H1 (cell line): Measurements from ENCODE around the gene MAP4K4. TPM values are rescaled to one million over a fixed set of nuclear protein-coding genes. Genes with fewer than 3 reads are reported as not detected.

ENCODE experiments used
- CTCF ChIA-PET: fragments of 300-600 bp; sonication (Branson Sonifier 250); formaldehyde crosslinking; loops from one replicate; lab custom pipeline; 2021; ENCODE audit not compliant: partially characterized antibody; lab: Charles Lee
- POLR2A ChIA-PET: fragments of 300-600 bp; sonication (Branson Sonifier 250); formaldehyde crosslinking; loops from one replicate; lab custom pipeline; 2021; ENCODE audit warnings: inconsistent platforms; ENCODE audit not compliant: partially characterized antibody; lab: Charles Lee
- DNase-seq, 2 experiments: peaks; one replicate each; pipeline versions ENCODE4 v3.0.0 to v3.0.0-alpha.2; 2010 to 2022; ENCODE audit warnings: low spot score in 2 of 2, low read depth in 1 of 2, mixed read lengths in 1 of 2
- FAIRE-seq: peaks from 2 replicates; lab custom pipeline; 2011; peaks lifted over from hg19 to GRCh38; lab: Jason Lieb, UNC
- H2AFZ ChIP-seq: 2 replicates; pipeline ENCODE4 v1.8.1; 2012; ENCODE audit warnings: low read length, inconsistent platforms
- H2AK5ac ChIP-seq: 2 replicates; pipeline ENCODE4 v1.6.1; 2013; ENCODE audit warnings: low read depth, low read length
- H2BK120ac ChIP-seq: replicated peaks from 2 replicates; pipeline ENCODE3; 2013; ENCODE audit warnings: low read depth, low read length, inconsistent platforms
- H2BK12ac ChIP-seq: 2 replicates; pipeline ENCODE4 v1.6.1; 2013; ENCODE audit warnings: low read depth, low read length
- H2BK15ac ChIP-seq: 2 replicates; pipeline ENCODE4 v1.6.1; 2013; ENCODE audit warnings: low read length
- H2BK20ac ChIP-seq: 2 replicates; pipeline ENCODE4 v1.6.1; 2013; ENCODE audit warnings: low read length
- H2BK5ac ChIP-seq: 2 replicates; pipeline ENCODE4 v1.6.1; 2013; ENCODE audit warnings: low read depth, low read length
- H3K14ac ChIP-seq: 2 replicates; pipeline ENCODE4 v1.6.1; 2013; ENCODE audit warnings: inconsistent platforms; ENCODE audit not compliant: insufficient read length
- H3K18ac ChIP-seq: 2 replicates; pipeline ENCODE4 v1.6.1; 2013; ENCODE audit warnings: low read length; ENCODE audit errors: extremely low read depth
- H3K23ac ChIP-seq: 2 replicates; pipeline ENCODE4 v1.6.1; 2013; ENCODE audit warnings: inconsistent platforms; ENCODE audit not compliant: insufficient read length
- H3K23me2 ChIP-seq: 2 replicates; pipeline ENCODE4 v1.6.1; 2013; ENCODE audit warnings: low read depth, low read length
- H3K27ac ChIP-seq: 2 replicates; pipeline ENCODE4 v1.6.1; 2011; ENCODE audit warnings: low read depth, low read length, inconsistent platforms
- H3K27me3 ChIP-seq, 4 experiments: replicated peaks in 1 of 4; 1 replicate in 1 of 4; 2 replicates in 3 of 4; pipeline versions ENCODE4 v1.6.1 to v1.8.1; 2011 to 2013; ENCODE audit warnings: low read length in 3 of 4, mild to moderate bottlenecking in 3 of 4, inconsistent platforms in 2 of 4, mixed read lengths in 2 of 4, moderate library complexity in 1 of 4; ENCODE audit not compliant: control insufficient read depth in 3 of 4, insufficient read depth in 3 of 4; ENCODE audit errors: extremely low read depth in 1 of 4
- H3K36me3 ChIP-seq, 4 experiments: 2 replicates each; pipeline versions ENCODE4 v1.6.1 to v1.8.1; 2011 to 2013; ENCODE audit warnings: mild to moderate bottlenecking in 4 of 4, low read length in 3 of 4, moderate library complexity in 2 of 4, control low read depth in 1 of 4, inconsistent platforms in 1 of 4; ENCODE audit not compliant: insufficient read depth in 4 of 4, control insufficient read depth in 2 of 4
- H3K4ac ChIP-seq: replicated peaks from 2 replicates; pipeline ENCODE3; 2013; ENCODE audit warnings: low read length, low read depth, mixed read lengths, inconsistent platforms; ENCODE audit not compliant: insufficient read length
- H3K4me1 ChIP-seq, 4 experiments: replicated peaks in 1 of 4; 1 replicate in 1 of 4; 2 replicates in 3 of 4; pipeline versions ENCODE4 v1.6.1 to v1.8.1; 2011 to 2013; ENCODE audit warnings: low read length in 3 of 4, inconsistent platforms in 2 of 4, mixed read lengths in 1 of 4; ENCODE audit not compliant: insufficient read depth in 4 of 4, control insufficient read depth in 3 of 4
- H3K4me2 ChIP-seq, 2 experiments: 2 replicates each; pipeline versions ENCODE4 v1.6.1 to v1.8.1; 2011 to 2013; ENCODE audit warnings: low read depth in 2 of 2, low read length in 2 of 2, control low read depth in 1 of 2, inconsistent platforms in 1 of 2, mild to moderate bottlenecking in 1 of 2; ENCODE audit not compliant: insufficient read depth in 1 of 2
- H3K4me3 ChIP-seq, 4 experiments: fragments of 200-600, 300-600 bp in 1 of 4; sonication (generic), shearing (Covaris generic), sonication (Bioruptor Twin) in 1 of 4; 2 replicates each; pipeline versions ENCODE4 v1.5.1 to v1.8.1; 2011 to 2016; ENCODE audit warnings: low read length in 4 of 4, low read depth in 3 of 4, control low read depth in 2 of 4, inconsistent platforms in 2 of 4, mild to moderate bottlenecking in 2 of 4, mixed read lengths in 1 of 4, moderate library complexity in 1 of 4; ENCODE audit not compliant: insufficient read depth in 2 of 4; ENCODE audit errors: extremely low read depth in 1 of 4
- H3K56ac ChIP-seq: replicated peaks from 2 replicates; pipeline ENCODE3; 2013; ENCODE audit warnings: low read depth, mild to moderate bottlenecking, mixed read lengths, low read length, inconsistent platforms; ENCODE audit not compliant: insufficient read length
- H3K79me1 ChIP-seq: 2 replicates; pipeline ENCODE4 v1.6.1; 2013; ENCODE audit warnings: low read depth, low read length, control low read depth
- H3K79me2 ChIP-seq, 2 experiments: 2 replicates each; pipeline versions ENCODE4 v1.6.1 to v1.8.1; 2012 to 2013; ENCODE audit warnings: low read length in 2 of 2, mild to moderate bottlenecking in 2 of 2, inconsistent platforms in 1 of 2; ENCODE audit not compliant: insufficient read depth in 2 of 2, control insufficient read depth in 1 of 2
- H3K9ac ChIP-seq, 4 experiments: replicated peaks in 1 of 4; 1 replicate in 1 of 4; 2 replicates in 3 of 4; pipeline versions ENCODE4 v1.6.1 to v1.8.1; 2011 to 2013; ENCODE audit warnings: low read depth in 3 of 4, low read length in 3 of 4, control low read depth in 2 of 4, mild to moderate bottlenecking in 2 of 4, moderate library complexity in 2 of 4, inconsistent platforms in 1 of 4; ENCODE audit errors: extremely low read depth in 1 of 4
- H3K9me3 ChIP-seq, 2 experiments: 2 replicates each; pipeline versions ENCODE4 v1.6.1 to v1.8.1; 2012 to 2013; ENCODE audit warnings: mild to moderate bottlenecking in 2 of 2, moderate library complexity in 2 of 2, control low read depth in 1 of 2, inconsistent platforms in 1 of 2, low read depth in 1 of 2, low read length in 1 of 2, mixed read lengths in 1 of 2; ENCODE audit not compliant: insufficient read depth in 2 of 2
- H4K20me1 ChIP-seq, 2 experiments: replicated peaks in 1 of 2; 2 replicates each; pipeline versions ENCODE3 to v1.8.1; 2011 to 2013; ENCODE audit warnings: inconsistent platforms in 2 of 2, low read length in 2 of 2, mild to moderate bottlenecking in 1 of 2; ENCODE audit not compliant: insufficient read depth in 2 of 2, control insufficient read depth in 1 of 2
- H4K5ac ChIP-seq: 2 replicates; pipeline ENCODE4 v1.6.1; 2013; ENCODE audit warnings: low read length, low read depth, mixed read lengths, inconsistent platforms; ENCODE audit not compliant: insufficient read length
- H4K8ac ChIP-seq: 2 replicates; pipeline ENCODE4 v1.8.0; 2013; ENCODE audit warnings: mild to moderate bottlenecking, moderate library complexity, low read length, inconsistent platforms; ENCODE audit not compliant: insufficient read depth; ENCODE audit errors: extremely low read depth
- H4K91ac ChIP-seq: replicated peaks from 2 replicates; pipeline ENCODE3; 2013; ENCODE audit warnings: low read length, mixed read lengths, inconsistent platforms; ENCODE audit not compliant: insufficient read length
- ASH2L ChIP-seq: fragments of 200-600, 300-600 bp; sonication (generic); IDR thresholded peaks from one replicate; pipeline ENCODE4 v1.7.1; 2017; ENCODE audit warnings: low read length
- CEBPB ChIP-seq: IDR thresholded peaks from 2 replicates; pipeline ENCODE4 v1.6.1; 2012; ENCODE audit warnings: low read depth, low read length
- EZH2 ChIP-seq: fragments of 200-600 bp; sonication (generic); IDR thresholded peaks from 2 replicates; pipeline ENCODE4 v1.7.1; 2012; ENCODE audit warnings: low read depth, mild to moderate bottlenecking, moderate library complexity, low read length, inconsistent platforms; ENCODE audit not compliant: severe bottlenecking
- JUND ChIP-seq: IDR thresholded peaks from 2 replicates; pipeline ENCODE4 v1.6.1; 2011; ENCODE audit warnings: mild to moderate bottlenecking, improper control_type of control experiment, low read length
- NANOG ChIP-seq: IDR thresholded peaks from 2 replicates; pipeline ENCODE4 v1.6.1; 2011; ENCODE audit warnings: low read length, low read depth, mild to moderate bottlenecking, inconsistent platforms; ENCODE audit not compliant: insufficient read depth, poor library complexity, severe bottlenecking
- PHF8 ChIP-seq: fragments of 200-600 bp; sonication (generic); conservative IDR thresholded peaks from 2 replicates; pipeline ENCODE4 v1.7.1; 2012; ENCODE audit warnings: low read depth, mild to moderate bottlenecking, inconsistent platforms, low read length, moderate library complexity
- RXRA ChIP-seq: IDR thresholded peaks from 2 replicates; pipeline ENCODE4 v1.6.1; 2011; ENCODE audit warnings: low read depth, mild to moderate bottlenecking, low read length, moderate library complexity; ENCODE audit not compliant: insufficient read depth
- SIRT6 ChIP-seq: IDR thresholded peaks from one replicate; pipeline ENCODE4 v1.7.1; 2012; ENCODE audit warnings: low read length, inconsistent platforms
- SUZ12 ChIP-seq: fragments of 200-600 bp; sonication (generic); IDR thresholded peaks from 2 replicates; pipeline ENCODE4 v1.6.1; 2012; ENCODE audit warnings: mild to moderate bottlenecking, inconsistent platforms, low read length, moderate library complexity, mixed read lengths
- TAF1 ChIP-seq: IDR thresholded peaks from 2 replicates; pipeline ENCODE4 v1.6.1; 2011; ENCODE audit warnings: mild to moderate bottlenecking, low read depth, low read length
- TBP ChIP-seq: IDR thresholded peaks from 2 replicates; pipeline ENCODE4 v1.6.1; 2011; ENCODE audit warnings: low read depth, low read length, improper control_type of control experiment
- ZNF274 ChIP-seq: IDR thresholded peaks from 2 replicates; pipeline ENCODE4 v1.7.0; 2012; ENCODE audit warnings: low read length, borderline replicate concordance; ENCODE audit errors: extremely low read depth
- WGBS, 2 experiments: shearing (Covaris generic) in 1 of 2; methylation state at CpG; one replicate each; pipeline versions ENCODE4 v1.1.6 to v1.1.7; 2013 to 2015; ENCODE audit warnings: low lambda C conversion rate in 2 of 2, mixed read lengths in 2 of 2, inconsistent platforms in 1 of 2, low coverage in 1 of 2, missing lambda C conversion rate in 1 of 2; ENCODE audit not compliant: insufficient replicate concordance in 2 of 2, insufficient coverage in 1 of 2, insufficient read length in 1 of 2; ENCODE audit errors: extremely low coverage in 1 of 2, missing lambda C conversion rate in 1 of 2; 5-methylcytosine and 5-hydroxymethylcytosine counted together
- polyA plus RNA-seq, 7 experiments: library from polyadenylated mRNA; depleted of rRNA in 3 of 7; stranded (reverse) in 5 of 7; unstranded in 2 of 7; fragments of >200 nt in 5 of 7; fragments of 200-250 nt in 2 of 7; gene quantifications; 1 replicate in 5 of 7; 2 replicates in 1 of 7; 4 replicates in 1 of 7; pipeline versions ENCODE4 v1.2.1 to v1.2.3, GENCODE V29; 2011 to 2013; ENCODE audit warnings: missing spikeins in 2 of 7, mixed read lengths in 2 of 7
- total RNA-seq: library from RNA; stranded (reverse); fragmentation: NEBNext Ultra II Directional; extraction: Animal tissue kit (Norgen Biotek cat#: 25700); gene quantifications from 2 replicates; pipeline ENCODE4 v1.2.1, GENCODE V29; 2021
- TF ChIP-seq, protein P1 (sequence below): IDR thresholded peaks from 2 replicates; pipeline ENCODE4 v1.6.1; 2012; ENCODE audit warnings: low read length, inconsistent platforms

Gene MAP4K4
- total and polyA plus RNA-seq, 2 of the 8 experiments (the other 6 are each of a cell fraction or from before 2014, with no cell fraction given) = 53.2 to 138 TPM

DNA sequence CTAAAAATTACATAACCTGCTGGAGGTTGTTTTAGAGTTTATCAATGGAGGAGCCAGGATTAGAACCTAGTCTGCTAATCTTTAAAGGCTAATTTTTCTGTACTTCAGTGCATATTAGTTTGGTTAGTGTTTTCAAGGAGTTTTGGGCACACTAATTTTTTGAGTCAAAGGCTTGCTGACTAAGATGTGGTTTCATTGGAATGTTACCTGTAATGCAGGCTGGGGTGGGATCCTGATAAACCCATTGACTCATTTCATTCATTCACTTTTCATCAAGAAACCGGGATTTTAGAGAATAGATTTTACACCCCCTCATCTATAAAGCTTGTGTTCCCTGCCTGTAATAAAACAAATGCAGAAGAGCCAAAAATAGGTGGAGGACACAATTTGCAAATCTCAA is 202.4 kb downstream of the MAP4K4 start:
- no peak overlapping the region for H3K4ac ChIP-seq
- H3K4me2 ChIP-seq = no peak overlapping the region
- H4K8ac ChIP-seq = no peak overlapping the region
- no peak overlapping the region for H3K14ac ChIP-seq
- H3K56ac ChIP-seq = no peak overlapping the region
- ChIA-PET CTCF (no interaction called here), POLR2A (no interaction called here)
- peaks cover 5 to 6% of the 10 kb centered on the region in 2 experiments; a peak in 3 of 4 replicates for H3K9me3 ChIP-seq
- H2BK5ac ChIP-seq = no peak overlapping the region
- FAIRE-seq = no peak
- no peak overlapping the region for H2BK20ac ChIP-seq
- H3K4me1 ChIP-seq = peaks cover 0 to 2% (median 2%) of the 10 kb centered on the region in 4 experiments; a peak in 3 of 7 replicates
- no peak overlapping the region for H3K23ac ChIP-seq
- no peak overlapping the region for H4K91ac ChIP-seq
- no peak overlapping the region for H2BK15ac ChIP-seq
- H3K23me2 ChIP-seq = no peaks in the 10 kb centered on the region
- H3K9ac ChIP-seq = no peak overlapping the region
- H2AFZ ChIP-seq = no peak overlapping the region
- H3K79me1 ChIP-seq = no peaks in the 10 kb centered on the region
- no peaks in the 10 kb centered on the region for H3K79me2 ChIP-seq
- H3K27ac ChIP-seq = no peak overlapping the region
- no peak overlapping the region for H2AK5ac ChIP-seq
- H3K36me3 ChIP-seq = peaks cover 0 to 8% (median 0%) of the 10 kb centered on the region in 4 experiments; a peak in 2 of 8 replicates
- H4K20me1 ChIP-seq = no peaks in the 10 kb centered on the region
- H2BK120ac ChIP-seq = no peak overlapping the region
- H3K18ac ChIP-seq = no peak overlapping the region
- no peaks in the 10 kb centered on the region for H3K27me3 ChIP-seq
- WGBS, 2 experiments = 89% methylated on average over 1 of the region's 1 CpG; no CpG with 5 or more reads in 1 of the 2 experiments
- DNase-seq = no peak
- H3K4me3 ChIP-seq = no peak overlapping the region
- no peak overlapping the region for H4K5ac ChIP-seq
- no peak overlapping the region for H2BK12ac ChIP-seq
- TF ChIP-seq RXRA (no peak), TAF1 (no peak), ASH2L (no peak), ZNF274 (no peak), JUND (no peak), TBP (no peak), SIRT6 (no peak), SUZ12 (no peak), NANOG (no peak), CEBPB (no peak), EZH2 (no peak), PHF8 (no peak)
- TF ChIP-seq, protein P1, sequence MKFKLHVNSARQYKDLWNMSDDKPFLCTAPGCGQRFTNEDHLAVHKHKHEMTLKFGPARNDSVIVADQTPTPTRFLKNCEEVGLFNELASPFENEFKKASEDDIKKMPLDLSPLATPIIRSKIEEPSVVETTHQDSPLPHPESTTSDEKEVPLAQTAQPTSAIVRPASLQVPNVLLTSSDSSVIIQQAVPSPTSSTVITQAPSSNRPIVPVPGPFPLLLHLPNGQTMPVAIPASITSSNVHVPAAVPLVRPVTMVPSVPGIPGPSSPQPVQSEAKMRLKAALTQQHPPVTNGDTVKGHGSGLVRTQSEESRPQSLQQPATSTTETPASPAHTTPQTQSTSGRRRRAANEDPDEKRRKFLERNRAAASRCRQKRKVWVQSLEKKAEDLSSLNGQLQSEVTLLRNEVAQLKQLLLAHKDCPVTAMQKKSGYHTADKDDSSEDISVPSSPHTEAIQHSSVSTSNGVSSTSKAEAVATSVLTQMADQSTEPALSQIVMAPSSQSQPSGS = no peak
